ENCODE measurements around the gene GTPBP2. TPM values are rescaled to one million over a fixed set of nuclear protein-coding genes. Genes with fewer than 3 reads are reported as not detected.

Gene GTPBP2
- total RNA-seq, 1 experiment from 2014 or later, result 70.8 TPM

GRCh38 chr6:43673444-43674084, 44.5 kb upstream of the GTPBP2 start:
- peaks cover 20% of the 10 kb centered on the region for H3F3A ChIP-seq (ENCODE audit: insufficient read depth, low read depth)
- BruUV-seq (replicated peaks), result no TSS peak
- no peaks in the 10 kb centered on the region for H3K27me3 ChIP-seq (ENCODE audit: insufficient read depth, low read depth)
- H3K27ac ChIP-seq, result no peak overlapping the region
- DNase-seq, result no peak
- no peaks in the 10 kb centered on the region for H3K9me2 ChIP-seq (ENCODE audit: insufficient read depth)
- TF ChIP-seq EZH2 (IDR thresholded peaks at IDR 0.05; ENCODE audit: low read depth) (no peak), CTCF (conservative IDR thresholded peaks at IDR 0.05) (no peak)
- no peaks in the 10 kb centered on the region for H3K79me2 ChIP-seq (ENCODE audit: low read depth)
- intact Hi-C loops (cut with micrococcal nuclease; ENCODE audit: unreplicated experiment), result no loop called here
- no peaks in the 10 kb centered on the region for H4K20me1 ChIP-seq (ENCODE audit: insufficient read depth)
- no peaks in the 10 kb centered on the region for H3K9me3 ChIP-seq (ENCODE audit: insufficient read depth, low read depth)
- ChIA-PET POLR2A (ENCODE audit: unreplicated experiment) (no interaction called here), CTCF (no interaction called here)
- peaks cover 30% of the 10 kb centered on the region for H3K4me1 ChIP-seq (replicated peaks; ENCODE audit: insufficient read depth)
- H3K4me2 ChIP-seq, result no peak overlapping the region
- H3K4me3 ChIP-seq, result no peak overlapping the region
- no peak overlapping the region for H2AFZ ChIP-seq
- H3K36me3 ChIP-seq (ENCODE audit: low read depth), result peaks cover 13% of the 10 kb centered on the region; the same call in 1 of the 2 replicates

GRCh38 chr6:43671801-43672690, 43.0 kb upstream of the GTPBP2 start:
- Histone ChIP-seq H3K9me3 (ENCODE audit: insufficient read depth, low read depth) (no peaks in the 10 kb centered on the region), H3K4me3 (no peak overlapping the region), H3K79me2 (ENCODE audit: low read depth) (no peaks in the 10 kb centered on the region), H3F3A (ENCODE audit: insufficient read depth, low read depth) (peaks cover 25% of the 10 kb centered on the region), H3K27ac (no peak overlapping the region), H2AFZ (no peak overlapping the region), H3K36me3 (ENCODE audit: low read depth) (peaks cover 9% of the 10 kb centered on the region; the same call in 1 of the 2 replicates), H4K20me1 (ENCODE audit: insufficient read depth) (no peaks in the 10 kb centered on the region), H3K4me1 (replicated peaks; ENCODE audit: insufficient read depth) (peaks cover 45% of the 10 kb centered on the region), H3K4me2 (no peak overlapping the region), H3K27me3 (ENCODE audit: insufficient read depth, low read depth) (no peaks in the 10 kb centered on the region), H3K9me2 (ENCODE audit: insufficient read depth) (no peaks in the 10 kb centered on the region)
- intact Hi-C loops (cut with micrococcal nuclease; ENCODE audit: unreplicated experiment), result no loop called here
- no TSS peak for BruUV-seq (replicated peaks)
- ChIA-PET CTCF (no interaction called here), POLR2A (ENCODE audit: unreplicated experiment) (no interaction called here)
- TF ChIP-seq EZH2 (IDR thresholded peaks at IDR 0.05; ENCODE audit: low read depth) (no peak), CTCF (conservative IDR thresholded peaks at IDR 0.05) (no peak)
- DNase-seq, result no peak

- Histone ChIP-seq H3K4me1 (replicated peaks; ENCODE audit: insufficient read depth) (peaks cover 51% of the 10 kb centered on the region), H3F3A (ENCODE audit: insufficient read depth, low read depth) (peaks cover 33% of the 10 kb centered on the region), H3K27ac (peak overlapping the region; percentile 78), H3K9me2 (ENCODE audit: insufficient read depth) (no peaks in the 10 kb centered on the region), H3K4me2 (no peak overlapping the region), H3K9me3 (ENCODE audit: insufficient read depth, low read depth) (no peaks in the 10 kb centered on the region), H3K27me3 (ENCODE audit: insufficient read depth, low read depth) (no peaks in the 10 kb centered on the region), H3K36me3 (ENCODE audit: low read depth) (peaks cover 9% of the 10 kb centered on the region; the same call in 1 of the 2 replicates), H2AFZ (no peak overlapping the region), H3K79me2 (ENCODE audit: low read depth) (no peaks in the 10 kb centered on the region), H4K20me1 (ENCODE audit: insufficient read depth) (no peaks in the 10 kb centered on the region), H3K4me3 (no peak overlapping the region)
- intact Hi-C loops (cut with micrococcal nuclease; ENCODE audit: unreplicated experiment), result no loop called here
- DNase-seq, result no peak
- no TSS peak for BruUV-seq (replicated peaks)
- TF ChIP-seq CTCF (conservative IDR thresholded peaks at IDR 0.05), result no peak
- TF ChIP-seq EZH2 (IDR thresholded peaks at IDR 0.05; ENCODE audit: low read depth), result no peak
- ChIA-PET CTCF (interaction anchor here (0.5 kb wide), 1 partner anchor 405 kb away, joined by 3 read pairs; no protein-coding TSS in a partner anchor), POLR2A (ENCODE audit: unreplicated experiment) (no interaction called here)
Observed at GRCh38 chr6:43671011-43671800, 42.1 kb upstream of the GTPBP2 start.

Measured in PC-9 (cell line).